HG03460 (cell line): ENCODE measurements around the gene CLIC6.

Experiments
- ATAC-seq: cut with Tn5 transposase; IDR thresholded peaks from one replicate; pipeline ENCODE4 v1.9.1; 2021; ENCODE audit not compliant: unreplicated experiment

CLIC6 gene

GRCh38 chr21:34668803-34669148 lies at the start of gene CLIC6:
Gene CLIC6, plus strand, starts transcription at chr21:34668994. Its CDS starts 395 bp downstream, at chr21:34669389.
- ATAC-seq, result no peak

- no peak for ATAC-seq
These were observed 48.7 kb upstream of the CLIC6 start for GRCh38 chr21:34619841-34620665.

GRCh38 chr21:34621434-34622350 lies 47.1 kb upstream of the CLIC6 start:
- no peak for ATAC-seq

- no peak for ATAC-seq
These were observed 45.3 kb upstream of the CLIC6 start for GRCh38 chr21:34623516-34623915.

GRCh38 chr21:34625030-34625593 lies 43.7 kb upstream of the CLIC6 start:
- no peak for ATAC-seq

- no peak for ATAC-seq
These were observed 42.7 kb upstream of the CLIC6 start for GRCh38 chr21:34626131-34626530.

- no peak for ATAC-seq
These were observed 38.2 kb upstream of the CLIC6 start for GRCh38 chr21:34630536-34631143.

GRCh38 chr21:34632498-34632897 lies 36.3 kb upstream of the CLIC6 start:
- no peak for ATAC-seq

GRCh38 chr21:34635307-34635706 lies 33.5 kb upstream of the CLIC6 start:
- no peak for ATAC-seq

- no peak for ATAC-seq
These were observed 31.8 kb upstream of the CLIC6 start for GRCh38 chr21:34636961-34637360.

- no peak for ATAC-seq
These were observed 29.5 kb upstream of the CLIC6 start for GRCh38 chr21:34639250-34639649.

- no peak for ATAC-seq
These were observed 28.7 kb upstream of the CLIC6 start for GRCh38 chr21:34639882-34640788.

GRCh38 chr21:34640858-34641257 lies 27.9 kb upstream of the CLIC6 start:
- no peak for ATAC-seq

- peak; percentile 57 for ATAC-seq
These were observed 26.4 kb upstream of the CLIC6 start for GRCh38 chr21:34642211-34643075.

- no peak for ATAC-seq
These were observed 24.0 kb upstream of the CLIC6 start for GRCh38 chr21:34644825-34645224.

GRCh38 chr21:34647555-34647954 lies 21.2 kb upstream of the CLIC6 start:
- no peak for ATAC-seq

GRCh38 chr21:34648739-34649297 lies 20.0 kb upstream of the CLIC6 start:
- ATAC-seq, result no peak

GRCh38 chr21:34649400-34649799 lies 19.4 kb upstream of the CLIC6 start:
- no peak for ATAC-seq

GRCh38 chr21:34650861-34651431 lies 17.8 kb upstream of the CLIC6 start:
- ATAC-seq, result no peak
